ENCODE measurements around the gene TFR2.
A peak's percentile ranks its signal among the peaks of the same experiment; 100 is the strongest.

The TFR2 gene

DNA sequence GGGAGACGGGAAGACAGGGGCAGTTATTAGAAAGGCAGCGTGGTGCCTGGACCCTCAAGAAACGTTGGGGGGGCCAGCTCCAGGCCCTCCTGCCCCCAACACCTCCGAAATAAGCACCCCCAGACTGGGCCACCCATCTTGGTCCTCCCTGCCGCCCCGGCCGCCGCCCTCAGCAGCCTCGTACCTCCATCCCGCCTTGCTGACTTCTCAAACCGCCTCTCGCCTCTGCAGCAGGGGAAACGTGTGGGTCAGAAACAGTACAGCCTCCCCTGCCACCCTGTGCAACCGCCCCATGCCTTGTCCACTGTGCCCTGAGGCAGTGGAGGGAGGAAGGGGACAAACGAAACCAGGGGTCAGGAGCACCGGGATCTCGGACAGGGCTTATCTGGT lies 45.5 kb upstream of the TFR2 start:
- Histone ChIP-seq H3K4me3 (no peak overlapping the region), H3K27ac (no peak overlapping the region), H3K9me3 (no peaks in the 10 kb centered on the region), H3K36me3 (peaks cover 63 to 78% (median 78%) of the 10 kb centered on the region in 3 donors), H3K27me3 (no peaks in the 10 kb centered on the region), H3K4me1 (peaks cover 0 to 47% (median 30%) of the 10 kb centered on the region in 4 donors)
- TF ChIP-seq, protein P1, sequence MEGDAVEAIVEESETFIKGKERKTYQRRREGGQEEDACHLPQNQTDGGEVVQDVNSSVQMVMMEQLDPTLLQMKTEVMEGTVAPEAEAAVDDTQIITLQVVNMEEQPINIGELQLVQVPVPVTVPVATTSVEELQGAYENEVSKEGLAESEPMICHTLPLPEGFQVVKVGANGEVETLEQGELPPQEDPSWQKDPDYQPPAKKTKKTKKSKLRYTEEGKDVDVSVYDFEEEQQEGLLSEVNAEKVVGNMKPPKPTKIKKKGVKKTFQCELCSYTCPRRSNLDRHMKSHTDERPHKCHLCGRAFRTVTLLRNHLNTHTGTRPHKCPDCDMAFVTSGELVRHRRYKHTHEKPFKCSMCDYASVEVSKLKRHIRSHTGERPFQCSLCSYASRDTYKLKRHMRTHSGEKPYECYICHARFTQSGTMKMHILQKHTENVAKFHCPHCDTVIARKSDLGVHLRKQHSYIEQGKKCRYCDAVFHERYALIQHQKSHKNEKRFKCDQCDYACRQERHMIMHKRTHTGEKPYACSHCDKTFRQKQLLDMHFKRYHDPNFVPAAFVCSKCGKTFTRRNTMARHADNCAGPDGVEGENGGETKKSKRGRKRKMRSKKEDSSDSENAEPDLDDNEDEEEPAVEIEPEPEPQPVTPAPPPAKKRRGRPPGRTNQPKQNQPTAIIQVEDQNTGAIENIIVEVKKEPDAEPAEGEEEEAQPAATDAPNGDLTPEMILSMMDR (IDR thresholded peaks at IDR 0.05) = no peak
- intact Hi-C loops (cut with DNase I; ENCODE audit: low total_unique reads) = no loop called here
- DNase-seq = peak in 1 of 2 donors; percentile 51

DNA sequence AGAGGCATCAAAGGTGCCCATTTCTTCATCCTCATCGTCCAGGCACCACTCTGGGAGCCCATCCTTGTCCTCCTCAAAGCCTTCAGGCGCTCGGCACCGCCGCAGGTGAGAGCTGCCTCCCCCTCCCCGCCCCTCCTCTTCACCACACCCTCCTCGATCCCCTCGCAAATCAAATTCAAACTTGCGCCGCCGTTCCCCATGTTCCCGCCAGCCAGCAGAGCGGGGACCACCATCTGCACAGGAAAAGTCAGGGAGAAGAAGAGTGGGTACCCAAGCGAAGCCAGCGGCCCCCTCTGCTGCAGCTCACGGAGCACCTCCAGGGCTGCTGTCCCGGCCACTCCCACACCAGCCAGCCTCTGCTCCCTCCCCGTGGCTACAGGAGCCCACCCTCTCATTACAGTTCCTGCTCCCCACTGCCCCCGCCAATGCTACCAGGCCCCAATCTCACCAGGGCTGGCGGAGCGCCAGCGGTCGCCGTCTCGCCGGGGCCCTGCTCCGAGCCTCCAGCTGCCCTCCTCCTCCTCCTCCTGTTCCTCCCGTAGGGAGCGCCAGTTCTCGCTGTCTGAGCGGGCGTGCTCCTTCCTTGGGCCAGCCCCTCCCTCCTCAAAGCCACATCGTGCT lies 45.0 kb upstream of the TFR2 start:
- DNase-seq = peak in 1 of 2 donors; percentile 60
- TF ChIP-seq, protein P1 (IDR thresholded peaks at IDR 0.05) = no peak
- H3K36me3 ChIP-seq = peaks cover 68 to 83% (median 83%) of the 10 kb centered on the region in 3 donors
- H3K27ac ChIP-seq = no peak overlapping the region
- intact Hi-C loops (cut with DNase I; ENCODE audit: low total_unique reads) = no loop called here
- no peak overlapping the region for H3K4me3 ChIP-seq
- H3K9me3 ChIP-seq = no peaks in the 10 kb centered on the region
- no peaks in the 10 kb centered on the region for H3K27me3 ChIP-seq
- H3K4me1 ChIP-seq = peaks cover 0 to 42% (median 25%) of the 10 kb centered on the region in 4 donors

DNA sequence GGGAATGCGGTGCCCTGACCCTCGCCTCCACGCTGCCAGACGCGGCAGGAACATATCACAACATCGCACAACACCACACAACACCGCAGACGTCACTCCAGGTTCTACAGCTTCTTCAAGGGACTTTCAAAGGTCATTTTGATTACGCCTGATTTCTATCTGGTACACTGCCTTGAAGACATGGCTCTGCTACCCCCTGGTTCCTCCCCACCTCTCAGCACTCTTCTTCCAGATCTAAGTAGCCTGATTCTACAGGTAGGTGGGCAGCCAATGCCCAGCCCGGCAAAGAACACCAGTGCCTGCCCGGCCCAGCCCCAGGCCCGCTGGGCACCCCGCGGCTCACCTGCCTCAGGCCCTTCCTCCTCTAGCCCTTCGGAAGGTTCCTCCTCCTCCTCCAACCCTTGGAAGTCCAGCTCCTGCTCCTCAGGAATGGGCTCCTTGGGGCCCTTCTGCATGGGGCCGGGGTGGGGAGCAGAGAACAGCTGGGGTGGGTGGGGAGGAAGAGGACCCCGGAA lies 44.3 kb upstream of the TFR2 start:
- TF ChIP-seq, protein P1 (IDR thresholded peaks at IDR 0.05) = no peak
- Histone ChIP-seq H3K27ac (no peak overlapping the region), H3K4me3 (no peak overlapping the region), H3K4me1 (peaks cover 0 to 36% (median 19%) of the 10 kb centered on the region in 4 donors), H3K9me3 (no peaks in the 10 kb centered on the region), H3K27me3 (no peaks in the 10 kb centered on the region), H3K36me3 (peaks cover 68 to 89% (median 87%) of the 10 kb centered on the region in 3 donors)
- intact Hi-C loops (cut with DNase I; ENCODE audit: low total_unique reads) = no loop called here
- no peak for DNase-seq

DNA sequence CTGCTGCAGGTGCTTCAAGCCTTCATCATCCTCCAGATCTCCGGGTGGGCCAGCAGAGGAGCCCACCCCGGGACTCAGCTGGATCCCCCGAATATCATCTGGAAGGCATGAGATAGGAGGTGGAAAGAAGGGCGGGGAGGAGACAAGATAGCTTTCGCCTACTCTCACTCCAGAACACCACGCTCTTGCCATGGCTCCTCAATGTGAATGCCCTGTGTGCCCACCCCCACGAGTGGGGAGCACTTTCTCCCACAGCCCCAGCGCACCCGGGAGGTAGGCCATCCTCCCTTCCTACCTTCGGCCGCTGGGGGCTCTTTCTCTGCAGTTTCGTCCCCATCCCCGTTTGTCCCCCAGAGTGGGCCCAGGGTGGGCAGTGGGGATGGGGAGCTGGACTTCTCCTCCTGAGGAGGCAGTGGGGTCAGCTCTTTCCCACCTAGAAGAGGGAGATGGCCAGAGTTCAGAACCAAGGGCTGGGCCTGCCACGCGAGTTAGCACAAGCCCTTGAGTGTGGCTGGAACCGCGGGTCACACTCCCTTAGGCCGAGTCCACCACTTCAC lies 43.8 kb upstream of the TFR2 start:
- Histone ChIP-seq H3K4me1 (peaks cover 0 to 30% (median 15%) of the 10 kb centered on the region in 4 donors), H3K4me3 (no peak overlapping the region), H3K9me3 (no peaks in the 10 kb centered on the region), H3K36me3 (peaks cover 68 to 95% (median 91%) of the 10 kb centered on the region in 3 donors), H3K27ac (no peak overlapping the region), H3K27me3 (no peaks in the 10 kb centered on the region)
- DNase-seq = no peak
- intact Hi-C loops (cut with DNase I; ENCODE audit: low total_unique reads) = no loop called here
- TF ChIP-seq, protein P1 (IDR thresholded peaks at IDR 0.05) = no peak

DNA sequence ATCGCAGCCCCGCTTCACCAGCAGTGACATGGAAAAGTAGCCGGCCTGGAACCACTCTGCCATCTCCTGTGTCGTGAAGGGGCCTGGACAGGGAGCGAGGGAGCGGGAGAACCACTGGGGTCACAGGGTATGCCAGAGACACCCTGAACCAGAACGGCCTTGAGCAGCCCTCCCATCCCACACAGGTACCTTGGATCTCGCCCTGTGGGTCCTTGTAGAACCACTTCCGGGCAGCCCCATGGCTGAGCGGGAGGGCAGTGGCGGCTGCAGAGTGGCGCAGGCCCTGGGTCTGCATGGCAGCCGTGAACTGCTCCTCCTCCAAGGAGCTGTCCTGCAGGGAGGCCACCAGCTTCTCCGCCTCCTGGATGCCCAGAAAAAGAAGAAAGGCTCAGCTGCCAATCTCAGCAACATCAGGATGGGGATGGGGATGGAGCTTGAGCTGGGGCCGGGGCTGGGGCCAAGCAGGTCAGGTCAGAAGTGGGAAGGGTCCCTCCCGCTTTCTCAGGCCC lies 43.2 kb upstream of the TFR2 start:
- TF ChIP-seq, protein P1 (IDR thresholded peaks at IDR 0.05) = no peak
- Histone ChIP-seq H3K27me3 (no peaks in the 10 kb centered on the region), H3K27ac (no peak overlapping the region), H3K4me1 (peaks cover 0 to 30% (median 12%) of the 10 kb centered on the region in 4 donors), H3K9me3 (no peaks in the 10 kb centered on the region), H3K36me3 (peaks cover 68 to 99% (median 90%) of the 10 kb centered on the region in 3 donors), H3K4me3 (no peak overlapping the region)
- intact Hi-C loops (cut with DNase I; ENCODE audit: low total_unique reads) = no loop called here
- no peak for DNase-seq
